Adipose tissue (tissue), 3 donors: ENCODE data around the gene MUC13. TPM values are rescaled to one million over a fixed set of nuclear protein-coding genes. Genes with fewer than 3 reads are reported as not detected.

Experiments used
- polyA plus RNA-seq, 3 donors: library from polyadenylated mRNA; stranded (reverse); fragments of 200-250 nt; gene quantifications; one replicate each; pipeline ENCODE4 v1.2.3, GENCODE V29; 2013
- donor health status: healthy with polysubstance abuse.
- donor health status: Bipolar disorder and iron deficiency.
- donor health status: healthy.

The MUC13 gene
- polyA plus RNA-seq, 3 donors: 0.58 to 1.8 (median 1.2) TPM

Other genes starting within 250 kb of the MUC13 start
- 10 to 100 TPM in 1 of 3 donors, 1 to 10 TPM in 2; 7.2 to 17.1 (median 7.7) TPM for gene UMPS, start 204.3 kb downstream of the MUC13 start, polyA plus RNA-seq
- 10 to 100 TPM; 17.1 to 83.8 (median 50.0) TPM for gene ITGB5, start 47.4 kb downstream of the MUC13 start, polyA plus RNA-seq
- 10 to 100 TPM in 2 of 3 donors, 1 to 10 TPM in 1; 7.0 to 36.6 (median 14.1) TPM for gene HEG1, start 121.2 kb upstream of the MUC13 start, polyA plus RNA-seq